Stimulated activated CD4-positive, alpha-beta T cell treated with anti-CD3 and anti-CD28 coated beads, Interleukin-15, amount 100 ng/mL, for 24 hours (primary cell): ENCODE measurements around the gene ZNG1F.
A peak's percentile ranks its signal among the peaks of the same experiment; 100 is the strongest.
"Not testable (repeated sequence)": the region's sequence is repeated elsewhere in the genome, so short reads cannot be mapped to it uniquely, and the experiment has no call there.

Experiments used
- DNase-seq: peaks from one replicate; pipeline ENCODE4 v3.0.0-alpha.2; 2020

The ZNG1F gene

GRCh38 chr9:41189217-41189616 lies at the start of gene ZNG1F:
Gene ZNG1F (minus strand): TSS chr9:41189317. CDS start chr9:41189258, 59 bp downstream.
- DNase-seq: not testable (repeated sequence)

GRCh38 chr9:41237110-41237749 lies 48.1 kb upstream of the ZNG1F start:
- peak; percentile 49 for DNase-seq

DNA sequence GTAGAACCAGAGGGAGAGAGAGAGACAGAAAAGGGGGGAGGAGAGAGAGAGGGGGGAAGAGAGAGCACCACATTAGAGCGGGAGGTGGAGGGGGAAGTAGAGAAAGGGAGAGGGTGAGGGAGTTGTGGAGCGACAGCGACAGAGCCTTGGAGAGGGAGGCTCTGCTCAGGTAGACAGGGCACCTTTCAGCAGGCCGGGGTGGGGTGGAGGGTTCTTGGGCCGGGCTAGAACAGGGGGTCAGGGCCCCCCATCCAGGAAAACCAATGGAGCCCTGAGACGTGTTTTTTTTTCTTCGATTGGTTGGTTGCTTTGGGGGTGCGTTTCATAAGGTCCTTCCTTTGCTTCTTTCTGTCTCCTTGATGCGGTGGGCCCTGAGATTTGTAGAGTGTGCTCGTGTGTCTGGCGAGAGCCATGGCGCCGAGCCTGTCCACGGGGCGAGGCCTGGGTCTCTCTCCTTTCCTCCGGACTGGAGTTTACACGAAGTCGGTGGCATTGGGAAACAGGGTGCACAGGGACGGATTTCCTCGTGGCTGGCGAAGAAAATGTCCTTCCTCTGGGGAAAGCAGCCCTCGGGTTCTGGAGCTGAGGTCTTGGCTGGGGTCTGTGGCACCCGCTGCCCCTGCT lies 47.5 kb upstream of the ZNG1F start:
- not testable (repeated sequence) for DNase-seq

- DNase-seq: peak; percentile 40
Measured at GRCh38 chr9:41234811-41235805, 46.0 kb upstream of the ZNG1F start.

GRCh38 chr9:41234221-41234620 lies 45.1 kb upstream of the ZNG1F start:
- not testable (repeated sequence) for DNase-seq

GRCh38 chr9:41232326-41232725 lies 43.2 kb upstream of the ZNG1F start:
- DNase-seq: not testable (repeated sequence)

DNA sequence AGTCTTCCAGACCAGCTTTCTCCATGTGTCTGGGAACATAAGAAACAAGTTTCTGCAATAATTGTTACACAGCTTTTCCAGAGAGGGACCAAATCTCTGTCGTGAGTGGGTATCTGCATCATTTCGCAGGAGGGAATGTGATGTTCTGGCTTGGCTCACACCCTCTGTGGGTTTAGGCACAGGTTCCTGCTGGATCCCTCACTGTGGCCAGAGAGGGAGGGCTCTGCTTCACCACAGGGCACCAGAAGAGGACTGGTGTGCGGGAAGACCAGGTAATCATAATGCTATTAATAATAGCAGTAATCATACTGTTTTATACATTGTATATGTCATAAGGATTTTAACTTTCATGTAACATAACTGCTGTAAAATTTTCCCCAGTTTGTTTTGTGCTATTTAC lies 41.3 kb upstream of the ZNG1F start:
- DNase-seq: not testable (repeated sequence)

DNA sequence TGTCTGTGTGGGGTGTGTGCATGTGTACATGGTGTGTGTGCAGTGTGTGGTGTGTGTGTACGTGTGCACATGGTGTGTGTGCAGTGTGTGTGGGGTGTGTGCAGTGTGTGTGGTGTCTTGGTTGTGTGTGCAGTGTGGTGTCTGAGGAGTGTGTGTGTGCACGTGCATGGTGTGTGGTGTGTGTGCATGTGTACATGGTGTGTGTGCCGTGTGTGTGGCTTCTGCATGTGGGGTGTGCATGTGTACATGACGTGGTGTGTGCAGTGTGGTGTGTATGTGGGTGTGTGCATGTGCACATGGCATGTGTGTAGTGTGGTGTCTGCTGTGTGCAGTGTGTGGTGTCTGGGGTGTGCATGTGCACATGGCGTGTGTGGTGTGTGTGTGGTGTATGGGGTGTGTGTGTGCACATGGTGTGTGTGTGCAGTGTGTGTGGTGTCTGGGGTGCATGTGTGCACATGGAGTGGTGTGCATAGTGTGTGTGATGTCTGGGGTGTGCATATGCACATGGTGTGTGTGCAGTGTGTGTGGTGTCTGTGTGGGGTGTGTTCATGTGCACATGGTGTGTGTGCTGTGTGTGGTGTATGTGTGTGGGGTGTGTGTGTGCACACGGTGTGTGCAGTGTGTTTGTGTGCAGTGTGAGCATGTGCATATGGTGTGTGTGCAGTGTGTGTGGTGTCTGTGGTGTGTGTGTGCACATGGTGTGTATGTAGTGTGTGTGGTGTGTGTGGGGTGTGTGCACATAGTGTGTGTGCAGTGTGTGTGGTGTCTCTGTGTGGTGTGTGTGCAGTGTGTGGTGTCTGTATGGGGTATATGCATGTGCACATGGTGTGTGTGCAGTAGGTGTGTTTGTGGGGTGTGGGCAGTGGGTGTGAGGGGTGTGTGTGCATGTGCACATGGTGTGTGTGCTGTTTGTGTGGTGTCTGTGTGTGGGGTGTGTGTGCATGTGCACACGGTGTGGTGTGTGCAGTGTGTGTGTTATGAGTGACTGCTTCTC lies 40.6 kb upstream of the ZNG1F start:
- DNase-seq: no peak

GRCh38 chr9:41219831-41220230 lies 30.7 kb upstream of the ZNG1F start:
- not testable (repeated sequence) for DNase-seq

DNA sequence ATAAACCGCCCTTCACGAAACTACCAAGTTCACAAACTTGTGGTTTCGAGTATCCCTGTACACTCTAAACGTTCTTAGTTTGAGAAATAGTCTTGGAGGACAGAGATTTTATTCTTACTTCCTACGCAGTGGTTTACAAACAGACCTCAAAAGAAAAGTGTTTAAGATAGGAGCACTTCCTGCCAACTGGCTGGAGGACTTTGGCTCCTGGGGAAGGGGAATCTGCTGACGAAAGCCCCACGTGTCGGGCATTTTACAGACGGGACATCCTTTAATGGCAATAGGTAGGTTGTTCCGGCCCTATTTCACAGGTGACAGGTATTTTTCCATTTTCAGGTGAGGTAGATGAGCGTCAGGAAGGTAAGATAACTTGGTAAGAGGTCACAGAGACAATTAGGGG lies 678 bp downstream of the ZNG1F start:
- not testable (repeated sequence) for DNase-seq

DNA sequence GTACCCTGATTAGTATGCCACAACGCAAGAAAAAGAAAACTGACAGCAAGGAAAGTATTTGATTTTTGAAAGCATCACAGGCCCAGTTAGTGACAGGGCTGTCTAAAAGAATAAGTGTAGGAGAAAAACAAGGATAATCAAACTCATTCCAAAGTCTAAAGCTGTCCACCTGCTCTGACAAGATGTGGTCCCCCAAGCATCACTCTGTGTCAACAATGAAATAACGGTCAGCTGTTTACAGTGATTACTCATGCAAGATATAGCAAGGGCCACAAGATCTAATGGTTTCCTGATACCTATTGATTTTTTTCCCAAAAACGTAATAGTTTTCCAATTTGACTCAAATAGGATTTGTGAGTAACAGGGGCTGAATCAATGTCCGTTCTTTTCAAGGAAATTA lies 14.1 kb downstream of the ZNG1F start:
- not testable (repeated sequence) for DNase-seq

DNA sequence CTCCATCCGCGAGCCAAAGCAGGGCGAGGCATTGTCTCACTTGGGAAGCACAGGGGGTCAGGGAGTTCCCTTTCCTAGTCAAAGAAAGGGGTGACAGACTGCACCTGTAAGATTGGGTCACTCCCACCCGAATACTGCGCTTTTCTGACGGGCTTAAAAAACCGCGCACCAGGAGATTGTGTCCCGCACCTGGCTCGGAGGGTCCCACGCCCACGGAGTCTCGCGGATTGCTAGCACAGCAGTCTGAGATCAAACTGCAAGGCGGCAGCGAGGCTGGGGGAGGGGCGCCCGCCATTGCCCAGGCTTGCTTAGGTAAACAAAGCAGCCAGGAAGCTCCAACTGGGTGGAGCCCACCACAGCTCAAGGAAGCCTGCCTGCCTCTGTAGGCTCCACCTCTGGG lies 39.0 kb downstream of the ZNG1F start:
- not testable (repeated sequence) for DNase-seq

GRCh38 chr9:41141878-41142277 lies 47.2 kb downstream of the ZNG1F start:
- not testable (repeated sequence) for DNase-seq

DNA sequence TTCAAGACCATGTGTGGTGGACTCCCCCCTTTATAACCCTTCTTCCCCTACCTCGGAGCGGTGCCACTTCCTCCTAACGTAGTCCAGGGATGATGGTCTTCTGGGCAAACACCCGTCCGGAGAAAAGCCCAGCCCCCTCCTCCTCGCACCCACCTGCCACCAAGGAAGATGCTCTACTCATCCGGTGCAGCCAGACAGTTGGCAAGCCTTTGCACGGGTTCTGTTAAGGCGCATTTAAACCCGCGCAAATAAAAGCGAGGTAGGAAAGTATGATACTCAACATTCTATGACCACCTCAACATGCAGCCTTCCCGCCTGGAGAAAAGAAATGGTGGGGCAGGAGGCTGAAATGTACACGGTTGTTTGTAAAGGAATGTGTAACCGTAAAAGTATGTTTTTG lies 60.5 kb downstream of the ZNG1F start, which contains the start of gene FOXD4L6:
FOXD4L6 (minus strand) TSS at position 101 of the 400 bp plus-strand sequence. CDS start 298 bp downstream, outside the sequence.
- not testable (repeated sequence) for DNase-seq

DNA sequence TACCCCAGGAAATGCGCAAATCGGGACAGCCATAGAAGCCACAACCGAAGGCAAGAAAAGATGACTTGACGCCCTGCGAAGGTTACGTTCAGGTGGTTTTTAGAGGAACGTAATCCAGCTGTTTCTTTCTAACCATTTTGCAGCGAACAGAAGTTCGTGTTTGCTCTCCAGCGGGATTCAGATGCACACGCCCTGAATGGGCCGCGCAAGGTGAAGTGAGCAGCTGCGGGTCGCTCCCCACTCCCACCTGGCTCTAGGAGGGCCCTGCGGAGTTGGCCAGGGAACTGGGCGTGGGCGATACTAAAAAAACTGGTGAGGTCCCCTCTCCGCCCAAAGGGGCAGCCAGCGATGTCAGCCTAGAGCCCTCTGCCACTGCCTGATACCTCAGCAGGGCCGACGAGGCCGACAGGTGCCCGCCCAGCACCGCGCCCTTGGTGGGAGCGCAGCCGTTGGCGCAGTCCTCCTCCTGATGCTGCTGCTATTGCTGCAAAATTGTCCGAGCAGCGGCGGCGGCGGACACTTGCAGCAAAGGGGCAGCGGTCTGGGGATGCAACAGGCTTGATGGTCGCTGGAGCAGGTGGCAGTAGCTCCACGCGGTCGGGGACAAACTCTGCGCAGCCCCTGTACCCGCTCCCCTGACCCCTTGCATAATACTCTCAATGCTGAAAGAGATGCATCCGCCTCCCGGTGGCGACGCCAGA lies 62.2 kb downstream of the ZNG1F start:
- not testable (repeated sequence) for DNase-seq

GRCh38 chr9:41125936-41126335 lies 63.2 kb downstream of the ZNG1F start:
- DNase-seq: not testable (repeated sequence)

DNA sequence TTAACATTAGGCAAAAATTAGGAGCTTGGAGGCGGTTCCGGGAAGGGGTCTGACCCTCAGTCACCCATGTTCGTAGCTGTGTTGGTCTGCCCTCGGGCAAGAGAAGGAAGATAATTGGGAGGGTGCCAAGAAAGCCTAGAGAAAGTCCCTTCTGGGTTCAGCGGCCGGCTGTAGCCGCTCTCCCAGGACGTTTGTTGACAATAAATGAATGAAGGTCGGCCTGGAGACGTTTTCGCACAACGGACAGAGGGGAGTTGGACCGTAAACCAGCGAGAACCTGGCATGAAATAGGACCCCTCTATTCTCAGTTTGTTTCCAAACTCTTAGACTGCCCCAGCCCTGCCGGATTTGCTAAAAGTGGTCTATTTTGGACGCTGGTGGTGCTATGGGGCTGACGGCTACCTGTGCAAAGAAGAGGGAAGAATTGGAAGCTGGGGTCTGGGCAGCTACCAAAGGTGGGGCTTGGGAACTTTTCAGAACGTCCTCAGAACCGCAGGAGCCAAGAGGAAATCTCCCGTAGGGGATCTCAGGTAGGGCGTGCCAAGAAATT lies 63.9 kb downstream of the ZNG1F start:
- DNase-seq: not testable (repeated sequence)

GRCh38 chr9:41124250-41125108 lies 64.6 kb downstream of the ZNG1F start:
- DNase-seq: not testable (repeated sequence)

GRCh38 chr9:41123812-41124211 lies 65.3 kb downstream of the ZNG1F start:
- DNase-seq: not testable (repeated sequence)

- not testable (repeated sequence) for DNase-seq
Measured at GRCh38 chr9:41123396-41123795, 65.7 kb downstream of the ZNG1F start.
